Umbilical cord (tissue), 2 donors: ENCODE results near the gene ZC3HAV1. TPM values are rescaled to one million over a fixed set of nuclear protein-coding genes. Genes with fewer than 3 reads are reported as not detected.
A peak's percentile ranks its signal among the peaks of the same experiment; 100 is the strongest.
"Not testable (repeated sequence)": the region's sequence is repeated elsewhere in the genome, so short reads cannot be mapped to it uniquely, and the experiment has no call there.

Source experiments
- DNase-seq: peaks from one replicate; pipeline ENCODE4 v3.0.0-alpha.2; 2015; ENCODE audit warnings: low spot score
- total RNA-seq: library from RNA; depleted of rRNA; stranded (reverse); fragments of >200 nt; gene quantifications from one replicate; pipeline ENCODE4 v1.2.3, GENCODE V29; 2014; ENCODE audit warnings: low replicate concordance; ENCODE audit not compliant: insufficient read depth

ZC3HAV1 gene
- total RNA-seq, 1 donor from 2014 or later, result 24.1 TPM

DNA sequence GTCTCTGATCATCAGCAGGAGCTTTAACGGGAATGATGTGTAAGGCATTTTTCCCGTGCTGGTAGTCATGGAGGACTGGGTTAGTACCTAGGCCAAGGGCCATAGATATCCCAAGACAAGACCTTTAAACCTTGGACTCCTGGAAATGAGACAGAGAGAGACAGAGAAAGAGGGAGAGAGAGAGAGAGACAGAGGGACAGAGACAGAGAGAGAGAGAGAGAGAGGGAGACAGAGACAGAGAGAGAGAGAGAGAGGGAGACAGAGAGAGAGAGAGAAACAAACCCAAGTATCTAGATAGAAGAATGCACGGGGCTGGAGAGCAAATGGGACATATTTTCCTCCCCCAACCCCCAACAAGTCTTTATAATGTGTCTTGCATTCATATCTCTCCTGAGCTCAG lies 22.3 kb downstream of the ZC3HAV1 start:
- no peak for DNase-seq

- no peak for DNase-seq
These were observed 23.1 kb downstream of the ZC3HAV1 start for GRCh38 chr7:139086454-139086853.

GRCh38 chr7:139084709-139085108 lies 24.8 kb downstream of the ZC3HAV1 start:
- DNase-seq, result no peak

- no peak for DNase-seq
These were observed 27.9 kb downstream of the ZC3HAV1 start for GRCh38 chr7:139081584-139081983.

- DNase-seq, result no peak
These were observed 28.6 kb downstream of the ZC3HAV1 start for GRCh38 chr7:139080905-139081304.

DNA sequence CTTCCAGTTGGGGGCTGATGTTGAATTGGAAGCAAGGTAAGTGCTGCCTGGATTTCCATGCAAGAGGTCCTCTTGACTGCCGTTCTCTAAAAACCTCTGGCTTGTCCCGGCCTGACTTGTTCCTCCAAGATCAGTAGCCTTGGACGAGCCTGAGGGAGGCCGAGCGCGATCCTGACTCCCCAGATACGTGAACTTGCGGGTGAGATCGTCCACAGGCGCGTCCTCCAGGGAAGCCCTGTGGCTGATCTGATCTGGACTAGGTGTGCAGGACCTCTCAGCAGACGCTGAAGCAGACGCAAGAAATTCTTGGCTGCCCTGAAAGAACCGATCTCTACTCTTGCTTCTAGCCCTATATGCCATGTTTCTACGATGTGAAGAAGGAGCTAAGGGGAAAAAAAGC lies 29.7 kb downstream of the ZC3HAV1 start:
- DNase-seq, result no peak

DNA sequence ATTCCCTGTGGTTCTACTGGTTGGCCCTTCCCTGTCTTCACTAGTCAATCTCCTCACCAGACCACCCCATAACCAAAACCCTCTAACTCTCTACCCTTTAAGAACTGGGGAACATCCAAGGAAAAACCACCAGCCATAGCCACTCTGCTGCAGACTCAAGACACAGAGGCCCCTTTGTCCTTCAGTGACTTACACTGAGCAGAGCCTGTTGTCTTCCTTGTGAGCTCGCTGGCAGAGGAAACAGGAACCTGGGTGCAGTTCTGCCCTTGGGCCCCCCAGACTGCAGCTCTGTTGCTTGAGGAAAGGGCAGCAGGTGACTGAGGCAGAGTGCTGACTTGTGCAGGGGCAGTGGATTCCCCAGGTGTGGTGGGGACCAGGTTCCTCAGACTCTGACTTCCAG lies 30.6 kb downstream of the ZC3HAV1 start:
- DNase-seq, result no peak

GRCh38 chr7:139078399-139078798 lies 31.1 kb downstream of the ZC3HAV1 start:
- DNase-seq, result no peak

DNA sequence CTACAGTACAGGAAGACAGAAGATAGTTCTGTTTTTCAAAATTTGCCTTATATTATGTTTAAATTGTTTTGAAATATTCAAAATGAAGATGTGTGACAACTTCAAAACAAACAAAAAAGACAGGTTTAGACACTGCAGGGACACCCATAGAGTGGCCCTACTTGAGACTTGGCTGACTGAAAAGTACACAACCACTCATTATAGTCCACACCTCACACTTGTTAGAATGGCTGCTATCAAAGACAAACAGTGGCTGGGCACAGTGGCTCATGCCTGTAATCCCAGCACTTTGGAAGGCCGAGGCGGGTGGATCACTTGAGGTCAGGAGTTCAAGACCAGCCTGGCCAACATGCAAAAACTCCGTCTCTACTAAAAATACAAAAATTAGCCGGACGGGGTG lies 31.8 kb downstream of the ZC3HAV1 start:
- DNase-seq, result not testable (repeated sequence)

DNA sequence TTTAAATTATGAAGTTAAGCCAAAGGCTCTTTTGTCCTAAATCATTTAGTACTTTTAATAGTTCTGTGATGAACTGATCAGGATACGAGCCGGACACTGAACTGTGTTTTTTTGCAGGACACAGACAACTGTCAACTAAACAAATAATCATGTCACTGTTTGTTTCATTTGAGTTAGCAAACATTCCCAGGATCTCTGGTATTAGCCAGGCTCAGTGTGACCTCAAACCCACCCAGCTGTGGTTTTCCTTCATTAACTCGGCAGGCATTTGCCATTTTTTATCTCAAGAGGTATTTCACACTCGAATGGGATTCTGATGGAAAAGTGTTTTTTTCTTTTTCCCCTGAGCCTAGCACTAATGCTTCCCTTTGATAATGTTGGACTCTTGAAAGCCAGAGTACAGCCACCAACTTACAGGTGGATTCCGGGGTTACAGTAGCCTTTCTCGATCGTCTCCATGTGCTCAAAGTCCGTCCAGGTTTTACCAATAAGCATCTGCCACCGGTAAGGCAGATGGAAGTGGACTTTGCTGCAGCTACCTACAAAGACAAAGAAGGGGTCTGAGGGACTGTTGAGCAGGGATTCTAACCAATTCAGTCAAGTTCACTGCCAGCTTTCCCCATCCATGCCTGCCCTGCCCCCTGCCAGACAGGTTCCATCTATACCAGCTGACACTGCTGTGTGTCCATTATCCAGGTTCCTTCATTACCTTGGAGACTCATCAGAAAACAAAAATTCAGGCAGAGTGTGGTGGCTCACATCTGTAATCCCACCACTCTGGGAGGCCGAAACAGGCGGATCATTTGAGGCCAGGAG lies 33.4 kb downstream of the ZC3HAV1 start:
- DNase-seq, result no peak

DNA sequence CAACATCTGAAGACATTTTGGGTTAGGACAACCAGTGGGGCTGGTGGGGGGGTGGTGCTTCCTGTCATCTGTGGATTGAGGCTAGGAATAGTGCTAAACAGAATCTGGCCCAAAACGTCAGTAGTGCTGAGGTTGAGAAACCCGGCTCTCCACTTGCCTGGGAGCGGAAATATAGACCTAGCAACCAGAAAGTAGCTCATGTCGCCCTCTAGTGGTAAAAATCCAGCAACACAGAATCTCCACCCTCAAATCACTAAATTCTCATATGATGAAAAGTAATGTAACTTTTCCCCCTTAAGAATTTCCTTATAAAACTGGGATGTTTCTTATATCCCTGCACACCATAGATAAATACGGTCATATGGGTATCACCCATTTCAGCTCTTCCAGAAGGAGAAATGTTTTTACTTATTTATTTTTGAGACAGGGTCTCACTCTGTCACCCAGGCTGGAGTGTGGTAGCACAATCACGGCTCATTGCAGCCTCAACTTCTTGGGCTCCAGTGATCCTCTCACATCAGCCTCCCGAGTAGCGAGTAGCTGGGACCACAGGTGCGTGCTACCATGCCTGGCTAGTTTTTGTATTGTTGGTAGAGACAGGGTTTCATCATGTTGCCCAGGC lies 34.4 kb downstream of the ZC3HAV1 start:
- peak; percentile 84 for DNase-seq

DNA sequence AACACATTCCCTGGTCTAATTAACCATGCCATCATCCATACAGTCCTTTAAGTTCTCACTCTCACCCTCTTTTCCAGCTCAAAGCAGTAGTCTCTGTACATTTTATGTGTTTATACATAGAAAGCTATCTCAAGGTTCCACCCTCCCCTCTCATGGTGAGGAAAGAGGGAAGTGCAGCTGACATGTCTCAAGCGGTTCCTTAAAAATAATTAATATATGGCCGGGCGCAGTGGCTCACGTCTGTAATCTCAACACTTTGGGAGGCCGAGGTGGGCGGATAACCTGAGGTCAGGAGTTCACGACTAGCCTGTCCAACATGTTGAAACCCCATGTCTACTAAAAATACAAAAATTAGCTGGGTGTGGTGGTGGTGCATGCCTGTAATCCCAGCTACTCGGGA lies 36.7 kb downstream of the ZC3HAV1 start:
- no peak for DNase-seq

- DNase-seq, result no peak
These were observed 37.8 kb downstream of the ZC3HAV1 start for GRCh38 chr7:139071680-139072079.

DNA sequence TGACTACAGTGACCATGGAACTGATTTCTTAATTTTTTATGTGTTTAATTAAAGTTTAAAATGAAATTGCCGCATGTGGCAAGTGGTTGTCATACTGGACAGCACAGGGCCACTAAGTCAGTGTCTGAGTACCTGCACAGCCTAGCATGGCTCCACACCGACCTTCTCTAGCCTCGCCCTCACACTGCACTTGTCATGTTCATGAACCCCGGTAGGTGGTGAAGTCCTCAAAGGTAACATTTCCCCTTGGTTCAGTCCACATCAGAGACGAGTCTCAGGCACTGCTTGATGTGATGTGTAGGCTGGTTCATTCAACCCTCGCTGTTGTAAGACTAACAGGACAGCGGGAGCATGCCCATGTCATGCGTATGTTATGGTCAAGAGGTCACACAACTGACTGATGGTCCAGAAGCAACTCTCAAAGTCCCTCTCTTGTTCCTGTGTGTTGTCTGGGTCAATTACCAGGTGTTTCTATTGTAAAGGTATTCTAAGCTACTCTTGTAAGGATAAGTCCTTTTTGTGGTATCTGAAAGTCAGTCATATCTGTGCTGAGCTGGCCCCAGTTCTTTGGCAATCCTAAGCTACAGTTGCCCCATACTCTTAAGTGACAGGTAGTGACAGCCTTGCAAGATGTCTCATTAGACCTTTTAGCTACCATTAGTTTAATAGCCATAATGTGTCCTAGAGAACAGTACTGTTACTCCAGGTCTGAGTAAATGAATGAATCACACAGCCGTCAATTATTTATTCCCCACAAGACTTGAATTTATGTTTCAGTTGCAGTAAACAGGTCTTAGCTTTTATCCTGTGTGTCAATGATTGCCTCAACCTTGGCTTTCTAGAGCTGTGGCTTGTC lies 40.7 kb downstream of the ZC3HAV1 start:
- DNase-seq, result no peak

DNA sequence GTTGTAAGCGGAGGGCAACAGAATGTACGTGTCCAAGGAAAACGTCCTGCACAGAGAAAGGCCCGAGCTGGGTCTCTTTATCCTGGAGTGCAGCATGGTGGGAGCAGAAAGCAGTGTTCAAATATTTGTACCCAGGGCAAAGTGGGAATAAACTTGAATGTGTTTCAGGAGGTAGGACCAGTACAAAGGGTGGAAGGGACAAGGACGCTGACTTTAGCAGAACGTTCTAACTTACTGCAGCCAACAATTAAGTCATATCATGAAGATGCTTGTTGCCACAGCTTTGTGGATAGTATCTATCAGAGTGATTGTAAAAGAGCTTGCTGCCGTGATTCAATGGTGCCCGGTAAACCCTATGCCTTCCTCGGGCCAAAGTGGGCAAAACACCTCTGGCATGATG lies 43.2 kb downstream of the ZC3HAV1 start:
- no peak for DNase-seq

GRCh38 chr7:139065323-139065722 lies 44.2 kb downstream of the ZC3HAV1 start:
- DNase-seq, result no peak

DNA sequence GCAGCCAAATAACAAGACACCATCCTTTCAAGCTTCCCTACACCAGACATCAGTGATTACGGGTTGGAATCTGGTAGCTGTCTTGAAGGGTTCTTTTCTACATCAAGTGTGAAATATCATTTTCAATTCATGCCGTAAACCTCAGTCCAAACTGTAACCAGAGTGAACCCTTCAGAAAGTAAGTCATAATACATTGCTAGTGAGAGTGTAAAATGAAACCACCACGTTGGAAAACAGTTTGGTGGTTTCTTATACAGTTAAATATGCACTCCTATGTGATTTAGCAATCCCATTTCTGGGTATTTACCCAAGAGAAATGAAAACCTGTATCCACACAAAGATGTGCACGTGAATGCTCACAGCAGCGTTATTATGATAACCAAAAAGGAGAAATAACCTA lies 48.1 kb downstream of the ZC3HAV1 start:
- DNase-seq, result no peak

DNA sequence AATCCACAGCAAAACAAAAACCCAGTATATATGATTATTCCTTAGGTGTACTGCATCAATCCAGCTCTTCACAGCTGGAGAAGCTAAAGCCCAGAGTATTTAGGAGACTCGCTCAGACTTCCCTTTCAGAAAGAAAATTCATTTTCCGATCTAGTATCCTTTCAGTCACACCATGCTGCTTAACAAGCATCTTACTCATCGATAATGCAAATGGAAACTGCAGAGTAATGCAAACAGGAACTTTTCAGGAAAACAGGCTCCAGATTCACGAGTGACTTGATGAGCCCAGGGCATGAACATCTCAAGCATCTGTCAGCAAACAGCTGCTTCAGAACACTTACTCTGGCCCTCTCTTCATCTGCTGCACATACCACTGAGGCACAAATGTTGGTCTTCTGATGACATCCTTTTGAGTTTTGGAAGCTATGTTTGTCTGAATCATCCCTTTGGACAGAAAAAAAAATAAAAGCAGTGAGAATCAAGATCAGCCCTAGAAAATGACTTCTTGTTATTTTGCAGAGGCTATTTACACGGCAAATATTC lies 48.8 kb downstream of the ZC3HAV1 start:
- DNase-seq, result no peak

GRCh38 chr7:139059905-139060304 lies 49.6 kb downstream of the ZC3HAV1 start:
- DNase-seq, result peak; percentile 15

- DNase-seq, result peak; percentile 10
These were observed 50.6 kb downstream of the ZC3HAV1 start for GRCh38 chr7:139058943-139059342.

- DNase-seq, result no peak
These were observed 53.8 kb downstream of the ZC3HAV1 start for GRCh38 chr7:139055674-139056073.

DNA sequence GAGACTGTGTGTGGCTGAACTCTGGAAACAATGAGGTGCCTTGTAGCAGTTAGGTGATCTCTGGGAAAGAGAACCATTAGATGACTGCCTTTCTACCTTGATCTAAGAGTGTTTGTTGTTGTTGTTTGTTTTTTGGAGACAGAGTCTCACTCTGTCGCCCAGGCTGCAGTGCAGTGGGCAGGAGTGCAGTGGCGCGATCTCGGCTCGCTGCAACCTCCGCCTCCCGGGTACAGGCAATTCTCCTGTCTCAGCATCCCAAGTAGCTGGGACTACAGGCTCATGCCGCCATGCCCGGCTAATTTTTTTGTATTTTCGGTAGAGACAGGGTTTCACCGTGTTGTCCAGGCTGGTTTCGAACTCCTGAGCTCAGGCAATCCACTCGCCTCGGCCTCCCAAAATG lies 54.9 kb downstream of the ZC3HAV1 start:
- not testable (repeated sequence) for DNase-seq
